SK-N-MC (cell line): ENCODE results near the gene CPZ.

Experiments used
- EZH2 ChIP-seq: fragments of 200-600 bp; sonication (generic); IDR thresholded peaks from one replicate; pipeline ENCODE4 v1.6.1; 2017; ENCODE audit warnings: antibody characterized with exemption
- POLR2AphosphoS5 ChIP-seq: IDR thresholded peaks from 2 replicates; pipeline ENCODE4 v1.6.1; 2012; ENCODE audit warnings: mild to moderate bottlenecking, low read depth, low read length, borderline replicate concordance

- TF ChIP-seq EZH2 (no peak), POLR2AphosphoS5 (no peak)
Measured at GRCh38 chr4:8552024-8552423, 40.5 kb upstream of the CPZ start.
